Measurements from ENCODE around the gene TBRG4. TPM values are rescaled to one million over a fixed set of nuclear protein-coding genes. Genes with fewer than 3 reads are reported as not detected.

Gene TBRG4
- total RNA-seq, 2 experiments from 2014 or later: 197 TPM

DNA sequence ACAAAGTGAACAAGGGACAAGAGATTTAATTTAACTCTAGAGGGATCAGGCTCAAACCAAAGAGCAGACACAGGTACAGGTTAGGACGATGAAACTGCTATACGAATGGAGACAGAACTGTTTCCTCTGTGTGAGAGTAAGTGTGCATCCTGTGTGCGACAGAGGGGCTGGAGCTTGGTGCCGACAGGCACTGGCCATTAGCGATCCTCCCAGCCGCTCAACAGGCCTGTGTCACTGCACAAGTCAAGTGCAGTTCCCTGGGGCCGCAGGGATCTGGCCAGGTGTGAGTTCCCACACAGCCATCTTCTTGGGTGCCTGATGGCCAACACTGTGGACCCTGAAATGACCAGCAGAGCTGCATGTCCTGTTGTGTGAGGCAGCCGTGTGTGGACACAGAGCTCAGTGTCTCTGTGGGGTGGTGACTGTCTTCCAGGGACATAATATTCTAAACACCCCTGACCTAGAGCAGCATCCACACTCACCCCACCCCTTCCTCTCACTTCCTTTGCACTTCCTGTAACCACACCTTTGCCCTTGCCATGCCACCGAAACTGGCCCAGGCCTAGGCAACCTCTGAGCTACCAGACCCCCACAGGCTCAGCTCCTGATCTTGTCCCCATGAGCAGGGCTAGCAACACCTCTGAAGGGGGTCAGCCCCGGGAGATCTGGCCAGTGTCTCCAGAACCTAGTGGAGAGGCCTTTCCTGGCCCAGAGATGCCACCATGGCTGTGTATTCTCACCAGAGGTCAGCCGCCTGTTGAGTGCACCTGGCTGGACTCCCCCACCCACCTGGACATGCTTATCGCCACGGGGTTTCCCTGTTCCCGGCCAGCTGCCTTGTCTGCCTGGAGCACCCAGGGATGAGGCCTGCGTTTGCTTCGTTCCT is 11.7 kb upstream of the TBRG4 start:
- POLR2A ChIA-PET: interaction anchor here (0.8 to 3.0 kb wide), 5 partner anchors 10 to 275 kb away, joined by 3 to 19 read pairs (median 3); partner anchors contain the start of gene TBRG4
- intact Hi-C loops (cut with micrococcal nuclease): no loop called here
- CTCF ChIA-PET: interaction anchor here (0.7 to 6.3 kb wide), 3 partner anchors 12 to 150 kb away, joined by 3 to 41 read pairs (median 3); partner anchors contain the start of gene TBRG4
- Mint-ChIP-seq H3K27ac (peak overlapping the region; percentile 85), H3K27me3 (no peaks in the 10 kb centered on the region), H3K9me3 (no peaks in the 10 kb centered on the region), H3K36me3 (ENCODE audit: low read depth) (no peaks in the 10 kb centered on the region), H3K4me1 (ENCODE audit: low read depth) (peaks cover 13% of the 10 kb centered on the region), H3K4me3 (no peak overlapping the region)
- ATAC-seq (peak; percentile 48), DNase-seq (no peak)
- TF ChIP-seq, protein P1, sequence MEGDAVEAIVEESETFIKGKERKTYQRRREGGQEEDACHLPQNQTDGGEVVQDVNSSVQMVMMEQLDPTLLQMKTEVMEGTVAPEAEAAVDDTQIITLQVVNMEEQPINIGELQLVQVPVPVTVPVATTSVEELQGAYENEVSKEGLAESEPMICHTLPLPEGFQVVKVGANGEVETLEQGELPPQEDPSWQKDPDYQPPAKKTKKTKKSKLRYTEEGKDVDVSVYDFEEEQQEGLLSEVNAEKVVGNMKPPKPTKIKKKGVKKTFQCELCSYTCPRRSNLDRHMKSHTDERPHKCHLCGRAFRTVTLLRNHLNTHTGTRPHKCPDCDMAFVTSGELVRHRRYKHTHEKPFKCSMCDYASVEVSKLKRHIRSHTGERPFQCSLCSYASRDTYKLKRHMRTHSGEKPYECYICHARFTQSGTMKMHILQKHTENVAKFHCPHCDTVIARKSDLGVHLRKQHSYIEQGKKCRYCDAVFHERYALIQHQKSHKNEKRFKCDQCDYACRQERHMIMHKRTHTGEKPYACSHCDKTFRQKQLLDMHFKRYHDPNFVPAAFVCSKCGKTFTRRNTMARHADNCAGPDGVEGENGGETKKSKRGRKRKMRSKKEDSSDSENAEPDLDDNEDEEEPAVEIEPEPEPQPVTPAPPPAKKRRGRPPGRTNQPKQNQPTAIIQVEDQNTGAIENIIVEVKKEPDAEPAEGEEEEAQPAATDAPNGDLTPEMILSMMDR (IDR thresholded peaks at IDR 0.05): no peak

DNA sequence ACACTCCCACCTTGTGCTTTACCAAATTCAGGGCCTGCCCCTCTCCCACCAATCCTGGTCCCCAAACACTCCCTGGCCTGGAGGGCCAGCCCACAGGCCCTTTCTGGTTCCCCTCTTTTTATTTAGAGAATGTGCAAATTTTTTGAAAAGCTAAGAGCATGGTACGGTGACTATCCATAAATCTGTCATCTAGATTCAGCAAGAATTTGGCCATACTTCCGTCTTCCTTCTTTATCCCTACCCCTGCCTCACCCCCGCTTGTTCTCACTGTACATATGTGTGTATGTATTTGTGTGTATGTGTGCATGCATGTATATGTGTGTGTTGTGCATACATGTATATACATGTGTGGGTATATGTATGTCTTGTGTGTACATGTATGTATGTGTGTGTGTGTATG is 8.1 kb upstream of the TBRG4 start:
- Mint-ChIP-seq H3K4me3 (no peak overlapping the region), H3K9me3 (no peaks in the 10 kb centered on the region), H3K27me3 (no peaks in the 10 kb centered on the region), H3K36me3 (ENCODE audit: low read depth) (no peaks in the 10 kb centered on the region), H3K27ac (no peak overlapping the region), H3K4me1 (ENCODE audit: low read depth) (peaks cover 13% of the 10 kb centered on the region)
- no peak for DNase-seq
- CTCF ChIA-PET: interaction anchor here (0.8 kb wide), 1 partner anchor 17 kb away, joined by 5 read pairs; no protein-coding TSS in a partner anchor
- TF ChIP-seq, protein P1 (IDR thresholded peaks at IDR 0.05): no peak
- intact Hi-C loops (cut with micrococcal nuclease): no loop called here
- POLR2A ChIA-PET: no interaction called here
- no peak for ATAC-seq

DNA sequence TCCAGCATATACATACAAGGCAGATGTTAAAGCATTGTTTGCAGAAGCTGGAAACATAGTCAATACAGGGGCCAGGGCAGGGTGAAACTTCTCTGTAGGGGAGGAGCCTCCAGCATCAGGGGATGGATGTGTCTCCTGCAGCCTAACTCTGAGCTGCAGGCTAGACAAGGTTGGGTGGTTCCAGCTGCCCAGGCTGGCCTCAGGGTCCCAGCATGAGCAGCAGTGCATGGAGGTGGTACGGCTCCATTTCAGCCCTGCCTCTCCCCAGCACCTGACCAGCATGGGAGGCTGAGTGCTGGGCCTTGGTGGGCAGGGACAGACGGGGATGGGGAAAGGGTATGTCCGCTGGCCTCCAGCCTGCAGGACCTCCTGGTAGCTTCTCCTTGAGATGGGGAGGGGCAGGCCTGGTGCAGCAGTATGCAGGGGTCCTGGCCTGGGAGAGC is 7.4 kb upstream of the TBRG4 start:
- intact Hi-C loops (cut with micrococcal nuclease): no loop called here
- no peak for DNase-seq

DNA sequence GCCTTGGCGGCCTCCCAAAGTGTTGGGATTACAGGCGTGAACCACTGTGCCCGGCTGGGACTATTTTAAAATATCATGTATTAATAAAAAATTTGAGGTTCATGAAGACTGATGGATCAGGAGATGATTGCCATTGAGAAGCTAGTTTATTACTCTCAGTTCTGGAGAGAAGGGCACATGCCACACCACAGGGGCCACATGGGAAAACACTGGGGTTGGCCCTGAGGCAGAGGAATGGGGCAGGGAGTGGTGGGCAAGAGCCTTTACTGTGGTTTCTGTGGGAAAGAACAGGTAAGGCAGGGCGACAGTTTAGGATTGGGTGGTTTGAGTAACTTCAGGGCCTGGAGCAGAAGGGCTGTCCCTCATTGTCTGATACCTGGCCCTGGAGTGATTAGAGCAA is 6.8 kb upstream of the TBRG4 start:
- Mint-ChIP-seq H3K27me3 (no peaks in the 10 kb centered on the region), H3K27ac (no peak overlapping the region), H3K4me1 (ENCODE audit: low read depth) (peaks cover 6% of the 10 kb centered on the region), H3K4me3 (no peak overlapping the region), H3K36me3 (ENCODE audit: low read depth) (no peaks in the 10 kb centered on the region), H3K9me3 (no peaks in the 10 kb centered on the region)
- DNase-seq (no peak), ATAC-seq (no peak)
- ChIA-PET CTCF (interaction anchor here (1.3 kb wide), 1 partner anchor 18 kb away, joined by 3 read pairs; no protein-coding TSS in a partner anchor), POLR2A (interaction anchor here (1.0 kb wide), 2 partner anchors 135 to 136 kb away, joined by 3 read pairs; no protein-coding TSS in a partner anchor)
- TF ChIP-seq, protein P1 (IDR thresholded peaks at IDR 0.05): no peak
- intact Hi-C loops (cut with micrococcal nuclease): no loop called here

More for the DNA sequence above, 7.4 kb upstream of the TBRG4 start:
- TF ChIP-seq, protein P1 (IDR thresholded peaks at IDR 0.05): no peak
- Mint-ChIP-seq H3K9me3 (no peaks in the 10 kb centered on the region), H3K4me1 (ENCODE audit: low read depth) (peaks cover 13% of the 10 kb centered on the region), H3K4me3 (no peak overlapping the region), H3K36me3 (ENCODE audit: low read depth) (no peaks in the 10 kb centered on the region), H3K27me3 (no peaks in the 10 kb centered on the region), H3K27ac (no peak overlapping the region)
- ChIA-PET CTCF (interaction anchor here (0.8 kb wide), 1 partner anchor 17 kb away, joined by 5 read pairs; no protein-coding TSS in a partner anchor), POLR2A (no interaction called here)
- no peak for ATAC-seq

DNA sequence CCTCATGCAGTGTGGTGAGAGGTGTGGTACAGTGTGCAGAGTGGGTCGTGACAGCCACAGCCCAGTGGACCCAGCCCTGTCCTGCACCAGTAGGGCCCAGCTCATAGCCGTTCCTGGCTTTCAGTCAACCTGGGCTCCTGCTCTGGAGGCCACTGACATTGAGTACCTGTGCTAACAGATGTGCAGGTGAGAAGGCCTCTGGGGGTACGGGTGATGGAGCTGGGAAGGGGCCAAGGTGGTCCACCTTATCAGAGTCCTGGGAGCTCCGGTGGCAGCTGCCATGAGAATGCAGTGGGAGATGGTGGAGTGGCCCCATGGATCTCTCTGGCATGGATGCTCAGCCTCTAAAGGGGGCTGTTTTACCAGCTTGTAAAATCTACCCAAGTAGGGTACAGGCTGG is 6.1 kb upstream of the TBRG4 start:
- DNase-seq: no peak
- Mint-ChIP-seq H3K27ac (no peak overlapping the region), H3K4me1 (ENCODE audit: low read depth) (peaks cover 2% of the 10 kb centered on the region), H3K27me3 (no peaks in the 10 kb centered on the region), H3K9me3 (no peaks in the 10 kb centered on the region), H3K4me3 (no peak overlapping the region), H3K36me3 (ENCODE audit: low read depth) (no peaks in the 10 kb centered on the region)
- TF ChIP-seq, protein P1 (IDR thresholded peaks at IDR 0.05): no peak
- intact Hi-C loops (cut with micrococcal nuclease): no loop called here
- ChIA-PET CTCF (interaction anchor here (1.3 kb wide), 1 partner anchor 18 kb away, joined by 3 read pairs; no protein-coding TSS in a partner anchor), POLR2A (interaction anchor here (1.0 kb wide), 2 partner anchors 134 to 135 kb away, joined by 3 read pairs; no protein-coding TSS in a partner anchor)
- no peak for ATAC-seq

Measured in activated CD8-positive, alpha-beta T cell treated with anti-CD3 and anti-CD28 coated beads for 36 hours (primary cell).